Measurements from ENCODE around the gene GRM8.
A peak's percentile ranks its signal among the peaks of the same experiment; 100 is the strongest.

Gene GRM8

GRCh38 chr7:127252377-127252713 lies 396 bp downstream of the GRM8 start:
- Histone ChIP-seq H3K27ac (ENCODE audit: low read depth, low read length) (no peak overlapping the region), H3K4me1 (ENCODE audit: control insufficient read depth, low read length) (peaks cover 10% of the 10 kb centered on the region), H3K79me2 (ENCODE audit: control insufficient read depth, low read length) (no peaks in the 10 kb centered on the region), H3K9me2 (replicated peaks; ENCODE audit: control insufficient read depth, low read length) (no peaks in the 10 kb centered on the region), H3F3A (ENCODE audit: control insufficient read depth, insufficient read depth) (no peaks in the 10 kb centered on the region; the same call in 1 of the 2 replicates), H3K36me3 (ENCODE audit: control insufficient read depth, low read length) (no peaks in the 10 kb centered on the region), H3K27me3 (ENCODE audit: control insufficient read depth, low read length) (peaks cover 71% of the 10 kb centered on the region), H4K20me1 (ENCODE audit: control insufficient read depth, insufficient read depth, low read depth, low read length) (no peaks in the 10 kb centered on the region), H3K4me2 (ENCODE audit: low read length) (peak overlapping the region; percentile 14; the same call in 1 of the 2 replicates), H3K9me3 (ENCODE audit: control insufficient read depth, insufficient read depth, low read length) (no peaks in the 10 kb centered on the region), H3K4me3 (ENCODE audit: low read length) (no peak overlapping the region; the same call in 1 of the 2 replicates)
- TF ChIP-seq CTCF (IDR thresholded peaks at IDR 0.05; ENCODE audit: low read depth, low read length, poor library complexity, severe bottlenecking) (no peak), EZH2phosphoT487 (IDR thresholded peaks at IDR 0.05; ENCODE audit: borderline replicate concordance, low read length) (peak; percentile 74)

DNA sequence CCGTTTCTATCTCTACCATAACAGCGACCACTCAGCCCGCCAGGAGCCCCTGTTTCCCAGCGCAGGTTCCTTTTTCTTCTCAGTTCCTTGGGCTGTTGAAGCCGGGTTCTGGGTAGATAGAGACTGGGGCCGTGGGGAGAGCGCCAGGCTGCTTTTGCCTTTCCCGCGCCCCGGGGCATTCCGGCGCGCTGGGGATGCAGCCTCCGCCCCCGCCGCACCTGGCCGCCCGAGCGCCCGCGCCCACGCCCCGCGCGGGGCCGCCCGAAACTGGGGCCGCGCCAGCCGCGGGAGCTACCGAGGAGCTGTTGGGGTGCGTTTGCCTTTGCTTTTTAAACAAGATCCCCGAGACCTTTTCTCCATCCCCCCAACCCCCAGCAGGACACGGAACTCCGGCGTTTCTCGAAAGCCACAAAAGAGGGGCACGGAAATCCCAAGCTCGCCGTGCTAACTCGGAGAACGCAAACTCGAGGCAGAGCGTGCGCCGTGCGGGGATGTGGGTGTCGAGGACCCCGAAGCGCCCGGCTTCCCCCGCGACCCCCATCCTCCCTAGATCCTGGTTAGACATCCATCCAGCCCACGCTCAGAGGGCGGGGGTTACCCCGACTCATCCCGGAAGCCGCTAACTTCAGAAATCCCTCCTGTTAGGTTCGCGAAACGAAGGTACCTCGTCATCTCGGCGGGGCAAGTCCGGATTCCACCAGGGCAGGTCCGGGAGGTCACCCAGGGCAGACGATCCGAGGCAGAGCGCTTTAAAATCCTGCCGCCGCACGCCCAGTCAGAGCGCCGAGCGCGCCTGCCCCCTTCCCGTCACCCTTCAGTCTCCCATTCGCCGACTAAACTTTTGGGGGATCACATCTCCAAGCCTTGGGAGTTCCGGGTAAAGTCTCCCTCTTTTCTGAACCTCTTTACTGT lies 1.0 kb downstream of the GRM8 start:
- Histone ChIP-seq H4K20me1 (ENCODE audit: control insufficient read depth, insufficient read depth, low read depth, low read length) (no peaks in the 10 kb centered on the region), H3K79me2 (ENCODE audit: control insufficient read depth, low read length) (no peaks in the 10 kb centered on the region), H3K9me3 (ENCODE audit: control insufficient read depth, insufficient read depth, low read length) (no peaks in the 10 kb centered on the region), H3F3A (ENCODE audit: control insufficient read depth, insufficient read depth) (no peaks in the 10 kb centered on the region; the same call in 1 of the 2 replicates), H3K4me2 (ENCODE audit: low read length) (peak overlapping the region; percentile 14; the same call in 1 of the 2 replicates), H3K27ac (ENCODE audit: low read depth, low read length) (no peak overlapping the region), H3K4me1 (ENCODE audit: control insufficient read depth, low read length) (peaks cover 10% of the 10 kb centered on the region), H3K9me2 (replicated peaks; ENCODE audit: control insufficient read depth, low read length) (no peaks in the 10 kb centered on the region), H3K36me3 (ENCODE audit: control insufficient read depth, low read length) (no peaks in the 10 kb centered on the region), H3K27me3 (ENCODE audit: control insufficient read depth, low read length) (peaks cover 78% of the 10 kb centered on the region), H3K4me3 (ENCODE audit: low read length) (no peak overlapping the region; the same call in 1 of the 2 replicates)
- TF ChIP-seq CTCF (IDR thresholded peaks at IDR 0.05; ENCODE audit: low read depth, low read length, poor library complexity, severe bottlenecking) = no peak
- TF ChIP-seq EZH2phosphoT487 (IDR thresholded peaks at IDR 0.05; ENCODE audit: borderline replicate concordance, low read length) = no peak; the same call in none of the 2 replicates

DNA sequence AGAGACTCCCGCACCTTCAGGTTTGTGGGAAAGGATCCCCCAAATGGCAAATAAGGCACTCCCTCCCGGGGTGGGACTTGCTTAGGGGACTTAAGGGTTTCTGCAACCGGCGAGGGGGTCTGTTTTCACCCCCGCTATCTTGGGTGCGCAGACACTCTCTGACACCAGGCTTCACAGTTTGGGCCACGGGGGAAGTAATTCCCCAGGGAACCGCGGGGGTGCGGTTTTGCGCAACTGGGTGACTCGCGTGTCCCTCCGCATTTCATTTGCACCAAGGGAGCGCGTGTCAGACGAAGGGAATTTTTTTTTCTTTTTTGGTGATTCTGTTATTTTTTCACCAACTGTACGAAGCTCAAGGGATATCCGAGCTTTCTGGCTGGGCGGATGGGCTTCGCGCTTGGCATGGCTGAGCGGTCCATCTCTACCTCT lies 1.7 kb downstream of the GRM8 start:
- TF ChIP-seq EZH2phosphoT487 (IDR thresholded peaks at IDR 0.05; ENCODE audit: borderline replicate concordance, low read length) (no peak), CTCF (IDR thresholded peaks at IDR 0.05; ENCODE audit: low read depth, low read length, poor library complexity, severe bottlenecking) (no peak)
- H3F3A ChIP-seq (ENCODE audit: control insufficient read depth, insufficient read depth) = no peaks in the 10 kb centered on the region; the same call in 1 of the 2 replicates
- no peak overlapping the region for H3K4me3 ChIP-seq (ENCODE audit: low read length)
- no peak overlapping the region for H3K4me2 ChIP-seq (ENCODE audit: low read length)
- H3K36me3 ChIP-seq (ENCODE audit: control insufficient read depth, low read length) = no peaks in the 10 kb centered on the region
- no peaks in the 10 kb centered on the region for H3K79me2 ChIP-seq (ENCODE audit: control insufficient read depth, low read length)
- H3K9me2 ChIP-seq (replicated peaks; ENCODE audit: control insufficient read depth, low read length) = no peaks in the 10 kb centered on the region
- H4K20me1 ChIP-seq (ENCODE audit: control insufficient read depth, insufficient read depth, low read depth, low read length) = no peaks in the 10 kb centered on the region
- no peaks in the 10 kb centered on the region for H3K9me3 ChIP-seq (ENCODE audit: control insufficient read depth, insufficient read depth, low read length)
- no peak overlapping the region for H3K27ac ChIP-seq (ENCODE audit: low read depth, low read length)
- peaks cover 82% of the 10 kb centered on the region for H3K27me3 ChIP-seq (ENCODE audit: control insufficient read depth, low read length)
- H3K4me1 ChIP-seq (ENCODE audit: control insufficient read depth, low read length) = peaks cover 10% of the 10 kb centered on the region
